Trophoblast cell (in vitro differentiated cells and primary cell): ENCODE measurements around the gene PACS2.

Experiments
- DNase-seq, 2 donors: peaks; one replicate each; pipeline ENCODE4 v3.0.0-alpha.2; 2016
- H2AFZ ChIP-seq: 2 replicates; pipeline ENCODE4 v1.6.1; 2013; ENCODE audit warnings: low read length, moderate library complexity, mild to moderate bottlenecking; ENCODE audit not compliant: insufficient read depth, poor library complexity
- H2AK5ac ChIP-seq: 2 replicates; pipeline ENCODE4 v1.6.1; 2013; ENCODE audit warnings: mild to moderate bottlenecking, low read length
- H2BK120ac ChIP-seq: 2 replicates; pipeline ENCODE4 v1.6.1; 2013; ENCODE audit warnings: low read length, mild to moderate bottlenecking, moderate library complexity; ENCODE audit not compliant: insufficient read depth, poor library complexity
- H2BK12ac ChIP-seq: 2 replicates; pipeline ENCODE4 v1.6.1; 2013; ENCODE audit warnings: mild to moderate bottlenecking, low read length, moderate library complexity
- H2BK5ac ChIP-seq: 2 replicates; pipeline ENCODE4 v1.6.1; 2013; ENCODE audit warnings: low read length, low read depth, moderate library complexity, mild to moderate bottlenecking; ENCODE audit not compliant: poor library complexity
- H3K14ac ChIP-seq: 2 replicates; pipeline ENCODE4 v1.6.1; 2013; ENCODE audit warnings: mild to moderate bottlenecking, low read length
- H3K18ac ChIP-seq: 2 replicates; pipeline ENCODE4 v1.6.1; 2013; ENCODE audit warnings: mild to moderate bottlenecking, low read length
- H3K23ac ChIP-seq: 2 replicates; pipeline ENCODE4 v1.6.1; 2013; ENCODE audit warnings: low read length
- H3K27ac ChIP-seq: 2 replicates; pipeline ENCODE4 v1.5.1; 2013; ENCODE audit warnings: low read depth, mild to moderate bottlenecking, inconsistent platforms, low read length, moderate library complexity
- H3K27me3 ChIP-seq: 2 replicates; pipeline ENCODE4 v1.6.1; 2013; ENCODE audit warnings: inconsistent platforms, mild to moderate bottlenecking, low read length, moderate library complexity; ENCODE audit not compliant: insufficient read depth
- H3K36me3 ChIP-seq, 2 experiments: 1 replicate in 1 of 2; 2 replicates in 1 of 2; pipeline ENCODE4 v1.6.1; 2013; ENCODE audit warnings: low read length in 2 of 2, mild to moderate bottlenecking in 2 of 2, moderate library complexity in 1 of 2; ENCODE audit not compliant: insufficient read depth in 2 of 2, control insufficient read depth in 1 of 2
- H3K4ac ChIP-seq: 2 replicates; pipeline ENCODE4 v1.6.1; 2013; ENCODE audit warnings: low read depth, mild to moderate bottlenecking, low read length, moderate library complexity
- H3K4me1 ChIP-seq, 2 experiments: 1 replicate in 1 of 2; 2 replicates in 1 of 2; pipeline ENCODE4 v1.6.1; 2013; ENCODE audit warnings: low read length in 2 of 2, mild to moderate bottlenecking in 2 of 2, moderate library complexity in 1 of 2; ENCODE audit not compliant: insufficient read depth in 2 of 2, control insufficient read depth in 1 of 2
- H3K4me2 ChIP-seq: 2 replicates; pipeline ENCODE4 v1.6.1; 2013; ENCODE audit warnings: inconsistent platforms, mild to moderate bottlenecking, low read length, moderate library complexity
- H3K4me3 ChIP-seq: 2 replicates; pipeline ENCODE4 v1.5.1; 2013; ENCODE audit warnings: mild to moderate bottlenecking, low read depth, low read length, inconsistent platforms
- H3K79me1 ChIP-seq: one replicate; pipeline ENCODE4 v1.6.1; 2013; ENCODE audit warnings: low read length
- H3K79me2 ChIP-seq: 2 replicates; pipeline ENCODE4 v1.6.1; 2013; ENCODE audit warnings: low read length, mild to moderate bottlenecking; ENCODE audit not compliant: control insufficient read depth, insufficient read depth, poor library complexity
- H3K9ac ChIP-seq: 2 replicates; pipeline ENCODE4 v1.6.1; 2013; ENCODE audit warnings: mild to moderate bottlenecking, low read length
- H3K9me3 ChIP-seq: 2 replicates; pipeline ENCODE4 v1.6.1; 2013; ENCODE audit warnings: low read depth, mild to moderate bottlenecking, control low read depth, inconsistent platforms, low read length; ENCODE audit not compliant: insufficient read depth
- H4K12ac ChIP-seq: 2 replicates; pipeline ENCODE4 v1.6.1; 2013; ENCODE audit warnings: low read depth, mild to moderate bottlenecking, low read length, moderate library complexity
- H4K8ac ChIP-seq: 2 replicates; pipeline ENCODE4 v1.6.1; 2013; ENCODE audit warnings: low read depth, mild to moderate bottlenecking, low read length, moderate library complexity
- H4K91ac ChIP-seq: one replicate; pipeline ENCODE4 v1.6.1; 2013; ENCODE audit warnings: low read depth, mild to moderate bottlenecking, low read length, moderate library complexity
- WGBS: extraction: QIAGEN DNeasy Blood & Tissue Kit; methylation state at CpG from one replicate; pipeline ENCODE4 v1.1.7; 2013; ENCODE audit warnings: missing lambda C conversion rate; ENCODE audit not compliant: insufficient read length, insufficient coverage; ENCODE audit errors: extremely low coverage; 5-methylcytosine and 5-hydroxymethylcytosine counted together

PACS2 gene

GRCh38 chr14:105446971-105447370, 132.4 kb downstream of the PACS2 start:
- H3K4me3 ChIP-seq, result peak overlapping the region; percentile 10
- WGBS, result no CpG with 5 or more reads among the region's 14 CpGs
- no peak overlapping the region for H2AFZ ChIP-seq
- no peak overlapping the region for H3K4me2 ChIP-seq
- no peak overlapping the region for H2AK5ac ChIP-seq
- no peaks in the 10 kb centered on the region for H3K79me1 ChIP-seq
- H2BK120ac ChIP-seq, result no peak overlapping the region
- H3K36me3 ChIP-seq, result peaks cover 58 to 63% of the 10 kb centered on the region in 2 experiments
- no peak overlapping the region for H3K27ac ChIP-seq
- H3K4ac ChIP-seq, result no peak overlapping the region
- H2BK5ac ChIP-seq, result no peak overlapping the region
- H3K9ac ChIP-seq, result no peak overlapping the region
- H4K8ac ChIP-seq, result no peak overlapping the region
- H3K23ac ChIP-seq, result no peak overlapping the region
- peaks cover 9% of the 10 kb centered on the region for H3K9me3 ChIP-seq
- H4K91ac ChIP-seq, result no peak overlapping the region
- no peaks in the 10 kb centered on the region for H3K27me3 ChIP-seq
- H3K79me2 ChIP-seq, result no peaks in the 10 kb centered on the region
- H2BK12ac ChIP-seq, result no peak overlapping the region
- no peak overlapping the region for H3K14ac ChIP-seq
- no peak for DNase-seq
- H3K4me1 ChIP-seq, result peaks cover 0 to 7% of the 10 kb centered on the region in 2 experiments
- peak overlapping the region; percentile 41 for H3K18ac ChIP-seq
- no peak overlapping the region for H4K12ac ChIP-seq
